Fibroblast of skin of right quadriceps (primary cell): ENCODE results near the gene PDCD5.
"Not testable (repeated sequence)": the region's sequence is repeated elsewhere in the genome, so short reads cannot be mapped to it uniquely, and the experiment has no call there.

Experiments used
- DNase-seq: peaks from one replicate; pipeline ENCODE4 v3.0.0-alpha.2; 2013

The PDCD5 gene

DNA sequence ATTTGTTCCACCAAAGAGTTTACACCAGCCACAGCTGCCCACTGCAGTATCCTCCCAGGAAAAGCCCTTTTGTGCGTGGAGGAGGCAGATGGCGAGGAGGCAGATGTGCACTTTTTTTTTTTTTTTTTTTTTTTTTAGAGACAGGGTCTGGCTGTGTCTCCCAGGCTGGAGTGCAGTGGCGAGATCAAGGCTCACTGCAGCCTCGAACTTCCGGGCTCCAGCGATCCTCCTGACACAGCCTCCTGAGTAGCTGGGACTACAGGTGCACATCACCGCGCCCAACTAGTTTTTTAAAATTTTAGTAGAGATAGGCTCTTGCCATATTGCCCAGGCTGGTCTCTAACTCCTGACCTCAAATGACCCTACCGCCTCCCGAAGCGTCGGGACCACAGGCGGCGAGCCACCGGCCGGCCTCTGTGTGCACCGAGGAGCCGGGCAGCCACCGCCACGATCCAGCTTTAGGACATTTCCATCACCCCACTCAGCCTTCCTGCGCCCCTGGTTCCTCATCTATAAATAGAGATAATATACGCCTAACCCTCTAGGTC, 563 bp upstream of the PDCD5 start:
- no peak for DNase-seq

DNA sequence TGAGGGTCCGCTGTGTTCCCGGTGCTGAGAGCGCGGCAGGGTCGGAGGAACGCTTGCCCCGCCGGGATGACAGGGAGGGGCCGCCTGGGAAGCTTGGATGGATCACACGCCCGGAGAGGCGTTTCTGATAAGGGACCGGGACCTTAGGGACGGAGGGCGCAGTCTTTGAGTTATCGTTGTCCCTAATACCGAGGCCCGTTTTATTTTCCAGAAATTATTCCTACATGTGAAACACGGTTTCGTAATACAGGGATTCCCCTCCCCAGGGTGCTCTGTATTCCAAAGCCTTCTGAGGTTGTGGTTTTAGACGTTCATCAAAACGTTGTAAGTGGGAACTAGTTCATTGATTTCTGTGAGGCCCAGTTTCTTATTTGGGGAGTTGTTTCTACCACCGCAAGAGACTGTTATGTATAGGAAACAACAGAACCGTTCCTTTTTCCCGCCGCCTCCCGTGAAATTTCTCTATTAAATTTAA, 752 bp downstream of the PDCD5 start:
- DNase-seq, result peak; percentile 39

DNA sequence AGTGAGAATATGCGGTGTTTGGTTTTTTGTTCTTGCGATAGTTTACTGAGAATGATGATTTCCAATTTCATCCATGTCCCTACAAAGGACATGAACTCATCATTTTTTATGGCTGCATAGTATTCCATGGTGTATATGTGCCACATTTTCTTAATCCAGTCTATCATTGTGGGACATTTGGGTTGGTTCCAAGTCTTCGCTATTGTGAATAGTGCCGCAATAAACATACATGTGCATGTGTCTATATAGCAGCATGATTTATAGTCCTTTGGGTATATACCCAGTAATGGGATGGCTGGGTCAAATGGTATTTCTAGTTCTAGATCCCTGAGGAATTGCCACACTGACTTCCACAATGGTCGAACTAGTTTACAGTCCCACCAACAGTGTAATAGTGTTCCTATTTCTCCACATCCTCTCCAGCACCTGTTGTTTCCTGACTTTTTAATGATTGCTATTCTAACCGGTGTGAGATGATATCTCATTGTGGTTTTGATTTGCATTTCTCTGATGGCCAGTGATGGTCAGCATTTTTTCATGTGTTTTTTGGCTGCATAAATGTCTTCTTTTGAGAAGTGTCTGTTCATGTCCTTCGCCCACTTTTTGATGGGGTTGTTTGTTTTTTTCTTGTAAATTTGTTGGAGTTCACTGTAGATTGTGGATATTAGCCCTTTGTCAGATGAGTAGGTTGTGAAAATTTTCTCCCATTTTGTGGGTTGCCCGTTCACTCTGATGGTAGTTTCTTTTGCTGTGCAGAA, 6.9 kb downstream of the PDCD5 start:
- not testable (repeated sequence) for DNase-seq

DNA sequence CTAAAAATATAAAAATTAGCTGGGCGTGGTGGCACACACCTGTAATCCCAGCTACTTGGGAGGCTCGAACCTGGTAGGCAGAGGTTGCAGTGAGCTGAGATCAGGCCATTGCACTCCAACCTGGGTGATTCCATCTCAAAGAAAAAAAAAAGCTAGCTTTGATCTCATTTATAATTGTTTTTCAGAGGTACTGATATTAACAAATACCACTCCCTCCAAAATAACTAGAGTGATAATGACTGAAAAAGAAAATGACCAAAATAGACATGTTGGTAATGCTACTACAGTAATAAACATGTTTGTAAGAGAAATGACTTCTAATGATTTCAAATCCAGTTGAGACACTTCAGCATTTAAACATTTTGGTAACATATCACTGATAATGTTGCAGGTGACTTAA, 13.0 kb downstream of the PDCD5 start:
- no peak for DNase-seq

DNA sequence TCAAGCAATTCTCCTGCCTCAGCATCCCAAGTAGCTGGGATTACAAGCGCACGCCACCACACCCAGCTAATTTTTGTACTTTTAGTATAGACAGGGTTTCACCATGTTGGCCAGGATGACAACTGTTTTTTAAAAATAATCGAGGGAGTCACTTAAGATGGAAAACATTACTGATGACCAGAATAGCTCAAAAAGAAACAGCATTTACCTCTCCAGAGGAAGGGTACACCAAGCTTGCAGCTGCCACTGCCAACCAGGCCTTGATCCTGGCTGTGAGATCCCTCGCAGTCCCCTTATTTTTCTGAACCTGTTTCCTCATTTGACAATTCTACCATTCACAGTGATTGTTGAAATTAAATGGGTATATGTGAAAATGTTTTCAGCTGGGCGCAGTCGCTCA, 14.5 kb downstream of the PDCD5 start:
- DNase-seq, result no peak

DNA sequence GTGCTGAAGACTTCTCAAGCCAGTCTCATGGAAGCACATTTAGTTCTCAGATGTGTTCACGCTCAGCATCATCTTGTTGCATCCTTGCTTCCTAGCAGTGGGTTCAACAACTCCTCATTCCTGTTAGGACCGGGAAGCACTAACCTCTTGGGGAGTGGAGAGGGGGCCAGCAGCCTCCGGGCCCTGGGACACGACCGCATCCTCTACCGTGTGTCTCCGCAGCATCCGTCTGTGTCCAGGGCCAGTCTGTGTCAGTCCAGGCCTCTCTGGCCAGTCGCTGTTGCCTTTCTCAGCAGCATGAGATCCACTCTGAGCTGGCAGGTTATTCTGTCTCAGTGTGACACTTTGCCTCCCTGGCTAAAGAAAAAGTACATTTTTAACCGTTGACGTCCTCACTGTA, 17.0 kb downstream of the PDCD5 start:
- no peak for DNase-seq

DNA sequence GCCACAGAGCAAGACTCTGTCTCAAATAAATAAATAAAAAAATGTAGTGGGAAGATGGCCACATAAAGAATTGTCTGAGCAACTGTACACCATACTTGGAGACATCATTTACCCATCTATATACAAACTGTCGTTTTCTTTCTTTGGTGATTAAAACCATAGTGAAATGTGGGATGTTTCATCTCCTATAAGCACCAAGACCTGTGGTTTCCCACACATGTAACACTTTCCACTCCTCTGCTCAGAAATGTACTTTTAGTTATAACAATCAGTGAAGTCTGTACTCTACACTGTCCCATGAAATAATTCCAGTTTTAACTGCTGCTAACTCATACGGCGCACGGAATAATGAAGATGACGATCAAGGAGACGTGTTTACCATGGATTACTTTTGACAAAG, 18.3 kb downstream of the PDCD5 start:
- DNase-seq, result no peak

DNA sequence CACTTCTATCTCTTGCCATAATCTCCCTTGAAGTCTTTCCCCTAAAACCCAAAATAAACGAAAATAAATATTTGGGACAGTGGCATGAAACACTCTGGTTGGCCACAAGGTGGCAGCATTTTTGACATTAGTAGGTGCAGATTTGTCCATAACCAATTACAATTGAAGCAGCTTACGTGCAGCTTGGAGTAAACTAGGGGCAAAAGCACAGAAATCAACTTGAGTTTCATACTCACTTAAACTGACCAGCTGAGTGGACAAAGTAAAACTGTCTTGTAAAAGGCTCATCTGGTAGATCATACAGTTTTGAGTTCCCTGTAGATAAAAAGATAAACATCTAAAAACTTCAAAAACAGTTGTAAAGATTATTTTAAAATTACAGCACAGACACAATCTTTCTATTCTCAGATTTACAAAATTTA, 18.8 kb downstream of the PDCD5 start:
- DNase-seq, result peak; percentile 48

DNA sequence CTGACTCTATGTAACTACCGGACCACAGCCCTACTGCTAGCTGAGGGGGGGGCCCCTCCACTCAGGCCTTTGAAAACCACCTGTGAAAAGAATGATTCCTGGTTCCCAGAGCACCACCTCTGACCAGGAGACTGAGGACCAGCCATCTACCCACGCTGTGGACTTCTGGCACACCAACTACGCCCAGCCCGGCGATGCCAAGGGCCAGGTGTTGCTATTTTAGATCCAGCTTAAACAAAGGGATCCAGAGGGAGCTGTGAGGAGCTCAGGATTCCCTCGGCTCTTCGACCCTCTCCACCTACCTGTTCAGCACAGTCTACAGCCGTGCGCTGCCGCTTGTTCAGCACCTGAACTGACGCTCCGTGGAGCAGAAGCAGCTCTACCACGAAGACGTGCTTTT, 23.0 kb downstream of the PDCD5 start:
- no peak for DNase-seq

DNA sequence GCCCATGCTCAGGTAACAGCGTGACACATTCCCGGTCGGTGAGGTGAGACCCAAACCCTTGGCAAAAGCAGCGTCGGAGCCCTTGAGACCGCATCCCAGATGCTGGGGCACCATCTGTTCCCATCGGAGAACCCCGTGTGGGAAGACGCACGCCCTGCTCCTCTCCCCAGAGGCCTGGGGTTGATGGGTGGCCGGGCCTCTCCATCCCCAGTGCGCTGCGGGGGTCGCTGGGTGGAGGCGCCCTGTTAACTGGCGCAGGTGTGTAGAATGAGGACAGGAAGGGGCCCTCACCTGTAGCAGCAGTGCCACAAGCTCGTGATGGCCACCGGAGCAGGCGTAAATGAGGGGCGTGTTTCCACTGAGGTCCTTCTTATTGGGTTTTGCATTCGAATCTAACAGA, 24.6 kb downstream of the PDCD5 start:
- no peak for DNase-seq

DNA sequence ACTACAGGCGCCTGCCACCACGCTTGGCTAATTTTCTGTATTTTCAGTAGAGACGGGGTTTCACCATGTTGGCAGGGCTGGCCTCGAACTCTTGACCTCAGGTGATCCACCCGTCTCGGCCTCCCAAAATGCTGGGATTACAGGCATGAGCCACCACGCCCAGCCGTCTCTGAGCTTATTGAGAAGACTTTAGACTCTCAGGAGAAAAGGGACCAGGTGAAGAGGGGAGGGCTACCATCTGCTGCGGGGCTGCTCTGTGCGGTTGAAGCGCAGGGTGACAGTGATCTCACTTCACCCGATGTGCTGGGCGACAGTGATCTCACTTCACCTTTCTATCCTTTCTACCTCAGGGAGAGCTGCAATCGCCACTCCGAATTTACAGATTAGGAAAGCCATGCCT, 25.3 kb downstream of the PDCD5 start:
- DNase-seq, result no peak

DNA sequence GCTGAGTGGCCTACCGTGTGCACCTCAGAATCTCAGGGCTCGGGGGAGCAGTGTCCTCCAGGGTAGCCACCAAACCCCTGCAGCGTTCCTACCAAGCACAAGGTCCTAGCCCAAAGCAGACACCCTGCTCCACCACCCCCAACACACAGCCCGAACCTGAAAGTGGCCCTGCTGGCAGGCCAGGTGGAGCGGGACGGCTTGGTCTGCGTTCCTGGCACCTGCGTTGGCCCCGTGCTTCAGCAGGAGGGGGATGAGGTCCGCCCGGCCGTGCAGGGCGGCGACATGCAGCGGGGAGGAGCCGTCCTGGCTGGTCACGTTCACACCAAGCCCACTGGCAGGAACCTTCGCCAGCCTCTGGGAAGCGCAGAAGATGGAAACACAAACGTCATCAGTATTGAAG, 26.5 kb downstream of the PDCD5 start:
- DNase-seq, result no peak

DNA sequence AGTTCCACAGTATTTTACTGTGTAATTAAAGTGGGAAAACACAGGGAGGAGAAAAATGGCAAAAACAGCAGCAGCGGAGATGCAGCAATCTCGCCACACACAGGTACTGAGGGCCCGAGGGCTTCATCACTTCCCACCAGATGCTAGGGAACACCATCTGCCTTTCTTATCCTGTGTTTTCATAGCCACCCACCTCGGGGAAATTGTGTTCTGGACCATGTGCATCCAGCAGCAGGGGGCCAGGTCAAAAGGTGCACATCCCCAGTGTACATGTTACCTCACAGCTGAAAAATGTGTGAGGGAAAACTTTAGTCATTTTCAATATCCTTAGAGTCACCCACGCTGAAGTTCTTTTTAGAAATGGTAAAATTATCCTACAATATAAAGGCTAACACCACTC, 30.2 kb downstream of the PDCD5 start:
- DNase-seq, result no peak

DNA sequence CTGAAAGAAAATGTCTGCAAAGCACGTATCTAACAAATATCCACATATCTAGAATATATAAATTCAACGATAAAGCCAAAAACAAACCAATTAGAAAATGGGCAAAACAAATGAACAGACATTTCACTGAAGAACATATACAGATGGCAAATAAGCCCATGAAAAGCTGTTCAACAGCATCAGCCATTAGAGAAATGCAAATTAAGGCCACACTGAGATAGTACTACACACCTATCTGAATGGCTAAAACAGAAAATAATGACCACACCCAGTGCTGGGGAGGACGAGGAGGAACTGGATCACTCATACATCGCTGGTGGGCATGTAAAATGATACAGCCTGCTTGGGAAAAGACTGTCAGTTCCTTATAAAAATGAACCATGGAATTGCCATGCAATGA, 32.0 kb downstream of the PDCD5 start:
- no peak for DNase-seq

DNA sequence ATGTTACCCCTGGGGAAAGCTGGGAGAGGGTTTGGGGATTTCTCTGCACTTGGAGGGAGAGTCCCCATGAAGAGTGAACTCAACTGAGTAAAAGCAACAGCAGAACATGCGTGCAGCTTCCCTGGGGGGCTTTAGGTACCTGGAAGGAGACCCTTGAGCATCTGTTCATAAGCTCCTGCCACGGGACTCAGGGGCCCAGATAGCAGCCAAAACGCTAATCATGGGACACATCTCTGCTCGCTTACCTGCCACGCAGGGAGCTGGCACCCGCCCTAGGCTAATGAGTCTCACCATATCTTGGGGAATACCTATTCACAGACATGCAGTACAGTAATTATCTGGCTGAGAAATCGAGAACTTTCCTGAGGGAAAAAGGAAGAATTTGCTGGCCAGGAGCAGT, 33.9 kb downstream of the PDCD5 start:
- DNase-seq, result no peak

DNA sequence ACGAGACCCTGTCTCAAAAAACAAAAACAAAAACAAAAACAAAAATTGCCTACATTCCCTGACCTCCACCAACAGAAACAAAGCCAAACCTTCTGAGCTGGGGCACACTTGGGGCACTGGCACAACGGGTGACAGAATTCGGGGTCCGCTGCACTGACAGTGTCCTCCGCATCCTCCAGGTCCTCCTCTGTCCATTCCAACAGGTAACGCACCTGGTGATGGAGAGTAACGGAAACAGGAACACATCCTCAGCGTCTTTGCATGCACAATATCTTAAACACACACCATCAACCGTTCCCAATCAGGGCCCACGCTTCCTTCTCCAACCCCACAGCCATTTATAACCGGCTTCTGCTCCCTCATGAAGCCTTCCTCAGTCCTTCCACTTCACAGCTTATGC, 34.6 kb downstream of the PDCD5 start:
- no peak for DNase-seq

DNA sequence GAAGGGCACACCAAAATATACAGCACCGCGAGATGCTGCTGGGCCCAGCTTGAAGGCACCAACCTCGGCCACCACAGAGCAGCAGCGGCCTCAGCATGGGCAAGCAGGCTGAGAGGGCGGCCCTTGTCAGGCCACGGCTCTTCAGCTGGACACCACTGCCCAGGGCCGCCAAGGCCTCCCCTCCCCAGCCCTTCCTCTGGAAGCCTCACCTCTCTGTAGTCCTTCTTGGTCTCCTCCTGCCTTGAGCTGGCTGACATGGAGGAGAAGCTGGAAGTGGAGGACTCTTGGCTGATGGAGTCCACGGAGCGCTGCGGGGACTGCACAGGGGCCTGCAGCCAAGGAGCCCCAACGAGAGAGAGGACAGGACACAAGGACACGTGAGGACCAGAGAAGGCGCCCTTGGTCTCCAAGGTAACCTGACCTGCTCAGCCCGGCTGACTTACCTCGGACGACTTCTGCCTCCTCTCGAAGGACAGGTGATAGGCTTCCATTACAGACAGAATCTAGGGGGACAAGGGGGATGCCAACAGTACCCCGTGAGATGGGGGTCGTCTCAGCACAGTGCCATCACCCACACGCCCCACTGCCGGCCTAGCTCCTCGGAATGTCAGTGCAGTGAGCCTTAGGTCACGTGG, 38.2 kb downstream of the PDCD5 start:
- DNase-seq, result no peak

DNA sequence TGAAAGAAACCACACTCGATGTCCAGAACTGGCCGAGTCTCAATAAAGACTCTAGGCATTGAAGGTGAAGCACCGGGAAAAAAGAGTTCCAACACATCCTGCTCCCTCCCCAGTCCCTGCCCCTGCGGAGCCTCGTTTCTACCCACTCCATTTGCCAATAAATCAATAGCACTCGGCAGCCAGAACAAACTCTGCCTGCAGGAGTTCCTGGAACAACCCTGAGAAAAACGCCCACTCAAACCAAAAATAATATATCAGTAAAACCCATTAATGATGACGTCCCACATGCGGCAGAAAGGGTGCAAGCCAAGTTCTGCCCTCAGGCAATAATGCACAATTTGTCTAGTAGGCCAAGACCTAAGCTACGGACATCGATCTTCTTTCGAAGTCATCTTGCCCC, 41.0 kb downstream of the PDCD5 start:
- DNase-seq, result no peak

DNA sequence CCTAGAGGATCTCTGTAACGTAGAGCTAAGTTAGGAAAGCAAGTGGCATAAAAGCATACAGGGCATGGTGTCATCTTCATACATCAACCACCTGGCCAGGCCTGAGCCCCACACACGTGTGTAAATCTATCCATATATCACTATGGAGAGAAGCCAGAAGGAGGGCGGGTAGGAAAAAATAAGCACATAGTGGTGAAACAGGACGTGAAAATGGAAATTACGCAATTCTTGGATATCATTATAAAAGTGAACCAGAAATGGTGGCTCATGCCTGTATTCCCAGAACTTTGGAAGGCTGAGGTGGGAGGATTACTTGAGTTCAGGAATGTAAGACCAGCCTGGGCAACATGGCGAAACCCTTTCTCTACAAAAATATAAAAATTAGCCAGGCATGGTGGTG, 43.4 kb downstream of the PDCD5 start:
- DNase-seq, result no peak

DNA sequence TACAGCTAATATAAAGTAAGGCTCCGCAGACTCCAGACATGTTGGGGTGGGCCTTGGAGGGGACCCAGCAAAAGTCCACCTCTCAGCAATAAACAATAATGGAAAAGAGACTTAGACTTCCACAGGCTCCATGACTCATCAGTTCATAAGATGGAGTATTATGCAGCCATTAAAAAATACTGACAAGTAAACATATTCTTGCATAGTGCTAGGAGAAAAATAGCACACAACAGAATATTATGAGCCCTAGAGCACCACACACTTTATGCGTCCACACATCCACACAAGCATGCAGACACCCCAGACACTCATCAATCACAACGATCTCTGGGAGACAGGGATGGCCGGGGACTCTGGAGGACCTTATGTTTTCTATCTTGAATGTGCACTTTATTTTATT, 46.0 kb downstream of the PDCD5 start:
- DNase-seq, result no peak

DNA sequence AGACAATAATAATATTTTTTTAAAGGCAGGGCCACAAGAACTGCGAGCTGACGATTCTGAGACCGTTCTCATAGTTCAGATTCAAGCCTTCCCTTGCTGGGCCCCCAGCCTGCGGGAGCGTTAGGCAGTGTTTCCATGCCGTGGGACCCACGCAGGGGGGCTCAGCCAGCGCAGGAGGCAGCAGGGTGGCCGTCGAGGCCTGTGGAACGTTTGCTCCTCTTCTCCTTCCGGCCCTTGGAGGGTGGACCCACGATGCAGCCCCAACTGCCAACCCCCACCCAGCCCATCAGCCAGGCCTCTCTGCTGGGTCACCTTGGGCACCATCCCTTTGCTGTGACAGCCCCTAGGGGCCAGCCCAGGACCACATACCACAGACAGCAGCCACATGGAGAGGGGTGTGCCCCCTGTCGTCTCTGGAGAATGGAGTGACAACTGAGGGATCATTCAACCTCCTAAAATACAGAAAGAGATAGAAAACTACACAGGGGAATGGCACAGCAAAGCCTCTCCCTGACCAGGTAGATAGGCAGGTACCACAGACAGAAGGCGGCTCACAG, 46.8 kb downstream of the PDCD5 start:
- no peak for DNase-seq

DNA sequence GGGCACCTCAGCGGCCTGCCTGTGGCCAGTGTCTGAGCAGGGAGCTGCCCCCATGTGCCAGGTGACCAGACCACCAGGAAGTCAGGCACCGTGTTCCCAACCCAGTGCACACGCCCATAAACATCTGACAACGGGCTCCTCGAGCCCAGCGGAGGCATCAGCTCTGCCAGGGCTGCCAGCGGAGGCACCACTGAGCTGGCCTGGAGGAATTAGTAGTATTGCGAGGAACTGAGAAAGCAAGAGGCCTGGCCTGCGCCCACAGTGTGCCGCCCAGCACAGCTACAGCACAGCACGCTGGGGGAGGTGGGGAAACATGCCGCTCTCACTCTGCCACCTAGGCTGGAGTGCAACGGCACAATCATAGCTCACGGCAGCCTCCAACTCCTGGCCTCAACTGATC, 49.3 kb downstream of the PDCD5 start:
- no peak for DNase-seq

DNA sequence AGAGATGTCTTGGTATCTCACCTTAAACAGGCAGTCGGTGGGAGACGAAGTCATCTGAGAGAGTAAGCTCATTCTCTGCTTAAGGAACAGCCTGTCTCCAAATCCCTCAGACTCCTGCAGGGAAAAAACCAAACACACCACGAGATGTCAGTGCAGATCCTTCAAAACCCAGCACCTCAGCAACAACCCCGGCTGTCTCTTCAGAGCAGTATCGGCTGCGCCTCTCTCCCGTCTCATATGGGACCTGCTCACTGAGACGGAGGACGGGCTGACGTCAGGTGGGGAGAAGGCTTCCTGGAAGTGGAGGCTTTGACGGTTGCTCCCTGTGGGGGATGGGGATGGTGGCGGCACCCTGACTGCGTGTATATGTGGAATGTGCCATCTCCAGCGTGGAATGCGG, 50.4 kb downstream of the PDCD5 start:
- DNase-seq, result no peak
